ENCODE data around the gene RBP3.

The RBP3 gene

GRCh38 chr10:47337310-47337709, 10.9 kb upstream of the RBP3 start:
- no peak for DNase-seq (ENCODE audit: low read depth)

- DNase-seq (ENCODE audit: low read depth) = no peak
Measured at GRCh38 chr10:47339186-47339735, 8.9 kb upstream of the RBP3 start.

GRCh38 chr10:47339759-47340607, 8.2 kb upstream of the RBP3 start:
- no peak for DNase-seq (ENCODE audit: low read depth)

GRCh38 chr10:47340608-47341170, 7.5 kb upstream of the RBP3 start:
- DNase-seq (ENCODE audit: low read depth) = peak; percentile 21

GRCh38 chr10:47344996-47345870, 2.9 kb upstream of the RBP3 start:
- DNase-seq (ENCODE audit: low read depth) = no peak

- no peak for DNase-seq (ENCODE audit: low read depth)
Measured at GRCh38 chr10:47346581-47347302, 1.4 kb upstream of the RBP3 start.

GRCh38 chr10:47347303-47347675, 874 bp upstream of the RBP3 start:
- no peak for DNase-seq (ENCODE audit: low read depth)

GRCh38 chr10:47348661-47349470, 703 bp downstream of the RBP3 start:
- no peak for DNase-seq (ENCODE audit: low read depth)

GRCh38 chr10:47349516-47349915, 1.4 kb downstream of the RBP3 start:
- DNase-seq (ENCODE audit: low read depth) = no peak

- no peak for DNase-seq (ENCODE audit: low read depth)
Measured at GRCh38 chr10:47349941-47350371, 1.8 kb downstream of the RBP3 start.

GRCh38 chr10:47350671-47351640, 2.8 kb downstream of the RBP3 start:
- no peak for DNase-seq (ENCODE audit: low read depth)

GRCh38 chr10:47351899-47352815, 4.0 kb downstream of the RBP3 start:
- DNase-seq (ENCODE audit: low read depth) = no peak

- no peak for DNase-seq (ENCODE audit: low read depth)
Measured at GRCh38 chr10:47353351-47353750, 5.2 kb downstream of the RBP3 start.

GRCh38 chr10:47354165-47354564, 6.0 kb downstream of the RBP3 start:
- no peak for DNase-seq (ENCODE audit: low read depth)

GRCh38 chr10:47354900-47355299, 6.7 kb downstream of the RBP3 start:
- DNase-seq (ENCODE audit: low read depth) = no peak

GRCh38 chr10:47356708-47357107, 8.5 kb downstream of the RBP3 start:
- DNase-seq (ENCODE audit: low read depth) = no peak

- no peak for DNase-seq (ENCODE audit: low read depth)
Measured at GRCh38 chr10:47357131-47357582, 9.0 kb downstream of the RBP3 start.

- DNase-seq (ENCODE audit: low read depth) = no peak
Measured at GRCh38 chr10:47357911-47358310, 9.7 kb downstream of the RBP3 start.

GRCh38 chr10:47358457-47358856, 10.3 kb downstream of the RBP3 start:
- DNase-seq (ENCODE audit: low read depth) = no peak
